ENCODE results near the gene LELP1.

- TF ChIP-seq CTCF (IDR thresholded peaks at IDR 0.05; ENCODE audit: low read length) (no peak), EZH2 (optimal IDR thresholded peaks at IDR 0.05; ENCODE audit: low read depth, low read length) (no peak)
Measured at GRCh38 chr1:153250166-153250565, 46.9 kb downstream of the LELP1 start.

Measured in MM.1S (cell line).